IPS-18c (cell line): ENCODE measurements around the gene RAD51B.

ENCODE experiments used
- H3K4me3 ChIP-seq: 2 replicates; pipeline ENCODE4 v1.7.0; 2013; ENCODE audit warnings: low read depth, mild to moderate bottlenecking, low read length, moderate library complexity; ENCODE audit not compliant: insufficient read depth
- H3K9me3 ChIP-seq: one replicate; pipeline ENCODE4 v1.6.1; 2013; ENCODE audit warnings: mild to moderate bottlenecking, low read length, moderate library complexity; ENCODE audit not compliant: control insufficient read depth, insufficient read depth

The RAD51B gene

GRCh38 chr14:68236582-68237458, 417.2 kb downstream of the RAD51B start:
- H3K4me3 ChIP-seq = no peak overlapping the region

DNA sequence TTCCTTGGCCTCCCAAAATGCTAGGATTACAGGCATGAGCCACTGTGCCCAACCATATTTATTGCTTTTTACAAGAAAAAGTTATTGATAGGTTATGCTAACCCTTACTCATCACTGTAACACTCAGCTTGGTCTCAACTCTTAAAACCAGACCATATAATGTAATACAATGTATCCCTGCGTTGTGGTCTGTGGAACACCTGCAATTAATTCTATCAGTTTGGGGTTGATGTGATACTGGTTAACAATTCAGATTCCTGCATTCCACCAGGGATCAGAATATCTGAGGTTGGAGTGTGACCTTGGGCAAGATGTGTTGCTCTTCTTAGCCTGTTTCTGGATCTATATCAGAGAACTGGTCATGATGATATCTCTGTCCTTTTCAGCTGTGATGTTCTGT, 419.0 kb downstream of the RAD51B start:
- H3K9me3 ChIP-seq = no peaks in the 10 kb centered on the region
- H3K4me3 ChIP-seq = no peak overlapping the region

More at GRCh38 chr14:68236582-68237458, 417.2 kb downstream of the RAD51B start:
- H3K9me3 ChIP-seq = no peaks in the 10 kb centered on the region

- no peak overlapping the region for H3K4me3 ChIP-seq
- H3K9me3 ChIP-seq = no peaks in the 10 kb centered on the region
Observed at GRCh38 chr14:68238976-68239375, 419.4 kb downstream of the RAD51B start.

GRCh38 chr14:68239988-68240771, 420.6 kb downstream of the RAD51B start:
- Histone ChIP-seq H3K9me3 (no peaks in the 10 kb centered on the region), H3K4me3 (no peak overlapping the region)

- no peaks in the 10 kb centered on the region for H3K9me3 ChIP-seq
- no peak overlapping the region for H3K4me3 ChIP-seq
Observed at GRCh38 chr14:68241862-68242487, 422.4 kb downstream of the RAD51B start.

- Histone ChIP-seq H3K4me3 (no peak overlapping the region), H3K9me3 (no peaks in the 10 kb centered on the region)
Observed at GRCh38 chr14:68243450-68244010, 424.0 kb downstream of the RAD51B start.

DNA sequence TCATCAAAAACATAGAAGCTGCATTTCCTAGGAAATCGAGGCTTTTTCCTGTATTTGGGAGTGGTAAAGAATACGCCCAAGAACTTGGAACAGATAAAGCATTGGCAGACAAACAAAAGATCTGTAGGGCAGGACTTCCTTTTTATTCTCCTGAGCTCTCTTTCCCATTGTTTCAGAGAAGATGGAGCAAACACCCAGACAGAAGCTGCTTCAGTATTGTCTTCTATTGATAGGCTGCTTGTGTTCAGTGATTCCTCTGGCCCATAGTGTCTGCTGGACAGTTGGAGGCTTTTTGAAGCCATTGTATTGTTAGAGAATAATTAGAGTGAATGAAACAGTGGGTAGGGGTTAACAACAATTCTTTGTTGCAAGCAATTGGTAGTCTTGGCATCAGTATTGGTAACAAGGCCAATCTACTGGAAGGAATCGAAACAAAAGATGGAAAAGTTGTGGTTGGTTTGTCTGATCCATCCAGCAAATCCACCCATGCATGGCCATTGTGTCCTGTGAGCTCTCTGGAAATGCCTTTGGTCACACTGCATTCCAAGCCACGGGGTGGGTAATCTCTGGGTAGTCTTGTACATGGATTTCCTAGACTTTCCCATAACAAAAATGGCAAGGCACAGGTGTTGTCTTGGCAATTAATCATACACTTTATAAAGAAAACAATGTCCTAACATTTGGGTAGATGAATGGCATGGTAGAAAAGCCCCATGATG, 424.8 kb downstream of the RAD51B start:
- H3K4me3 ChIP-seq = no peak overlapping the region

GRCh38 chr14:68245146-68246073, 425.8 kb downstream of the RAD51B start:
- H3K4me3 ChIP-seq = no peak overlapping the region
- H3K9me3 ChIP-seq = no peaks in the 10 kb centered on the region

More for the DNA sequence above, 424.8 kb downstream of the RAD51B start:
- no peaks in the 10 kb centered on the region for H3K9me3 ChIP-seq

DNA sequence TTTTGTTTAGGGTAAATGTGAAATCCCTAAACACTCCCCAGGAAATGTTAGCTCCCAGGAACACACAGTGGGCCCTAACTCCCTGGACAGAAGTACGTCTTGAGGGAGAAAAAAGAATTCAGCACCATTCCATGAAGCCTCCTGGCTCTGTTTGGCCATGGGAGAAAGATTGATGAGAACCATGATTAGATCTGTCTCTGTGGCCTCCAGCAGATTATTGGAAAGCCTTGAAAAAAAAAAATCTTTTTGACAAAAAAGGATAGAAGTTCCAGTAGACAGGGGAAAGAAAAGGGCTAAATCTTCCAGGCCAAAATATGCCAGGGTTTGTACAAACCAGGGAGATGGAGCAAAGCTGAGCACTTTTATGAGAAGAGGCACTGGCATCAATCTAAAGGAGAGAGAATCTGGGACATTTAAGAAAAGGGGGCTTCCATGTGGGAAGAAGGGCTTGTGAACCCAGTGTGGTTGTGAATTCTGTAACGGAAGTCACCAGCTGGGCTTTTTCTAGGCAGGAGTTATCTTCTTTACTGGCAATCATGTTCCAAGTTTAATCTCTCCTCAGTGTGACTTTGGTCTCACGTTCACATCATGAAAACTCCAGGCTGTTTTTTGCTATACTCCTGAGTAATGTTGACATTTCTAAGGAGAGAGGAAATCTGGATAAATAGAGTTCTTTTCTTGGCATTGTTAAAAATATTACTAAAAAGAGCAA, 426.7 kb downstream of the RAD51B start:
- H3K9me3 ChIP-seq = no peaks in the 10 kb centered on the region
- H3K4me3 ChIP-seq = no peak overlapping the region

DNA sequence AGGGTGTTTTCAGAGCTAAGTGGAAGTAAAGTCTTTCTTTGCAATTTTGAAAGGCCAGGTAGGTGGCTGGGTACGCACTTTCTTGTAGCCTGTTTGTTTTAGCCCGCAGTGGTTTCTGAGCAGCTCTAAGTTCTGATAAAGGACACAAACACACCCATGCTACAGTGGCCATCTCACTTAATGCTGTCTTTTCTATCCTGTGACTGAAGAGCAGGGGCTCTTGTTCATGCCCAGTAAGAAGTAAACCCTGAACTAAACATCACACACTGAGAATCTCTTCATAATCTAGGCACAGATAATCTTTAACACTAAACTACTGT, 427.2 kb downstream of the RAD51B start:
- Histone ChIP-seq H3K9me3 (no peaks in the 10 kb centered on the region), H3K4me3 (no peak overlapping the region)

GRCh38 chr14:68247274-68247673, 427.7 kb downstream of the RAD51B start:
- Histone ChIP-seq H3K9me3 (no peaks in the 10 kb centered on the region), H3K4me3 (no peak overlapping the region)

DNA sequence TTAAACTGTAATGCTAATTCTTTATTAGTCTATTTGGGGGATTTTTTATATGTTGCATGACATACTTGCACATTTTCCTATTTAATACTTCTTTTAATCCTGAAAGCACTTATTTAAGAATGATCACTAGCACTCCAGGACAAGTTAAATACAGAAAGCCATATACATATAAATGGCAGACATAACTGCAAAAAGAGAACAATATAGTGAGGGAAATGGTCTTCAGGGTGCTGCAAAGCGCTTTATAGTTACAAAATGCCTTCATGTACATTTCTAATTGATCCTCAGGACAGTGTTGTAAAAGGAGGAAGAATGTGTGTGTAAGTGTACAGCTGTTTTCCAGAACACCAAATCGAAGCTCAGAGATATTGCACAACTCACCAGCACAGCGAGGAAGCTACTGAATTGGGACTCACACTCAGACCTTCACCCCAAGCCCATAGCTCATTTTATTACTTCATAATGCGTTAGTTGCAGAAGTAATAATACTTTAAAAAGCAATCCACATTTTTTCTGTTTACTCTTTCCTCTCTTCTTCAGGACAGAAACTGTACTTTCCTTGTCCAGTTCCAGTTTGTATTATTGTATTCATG, 428.2 kb downstream of the RAD51B start:
- no peak overlapping the region for H3K4me3 ChIP-seq
- H3K9me3 ChIP-seq = no peaks in the 10 kb centered on the region

DNA sequence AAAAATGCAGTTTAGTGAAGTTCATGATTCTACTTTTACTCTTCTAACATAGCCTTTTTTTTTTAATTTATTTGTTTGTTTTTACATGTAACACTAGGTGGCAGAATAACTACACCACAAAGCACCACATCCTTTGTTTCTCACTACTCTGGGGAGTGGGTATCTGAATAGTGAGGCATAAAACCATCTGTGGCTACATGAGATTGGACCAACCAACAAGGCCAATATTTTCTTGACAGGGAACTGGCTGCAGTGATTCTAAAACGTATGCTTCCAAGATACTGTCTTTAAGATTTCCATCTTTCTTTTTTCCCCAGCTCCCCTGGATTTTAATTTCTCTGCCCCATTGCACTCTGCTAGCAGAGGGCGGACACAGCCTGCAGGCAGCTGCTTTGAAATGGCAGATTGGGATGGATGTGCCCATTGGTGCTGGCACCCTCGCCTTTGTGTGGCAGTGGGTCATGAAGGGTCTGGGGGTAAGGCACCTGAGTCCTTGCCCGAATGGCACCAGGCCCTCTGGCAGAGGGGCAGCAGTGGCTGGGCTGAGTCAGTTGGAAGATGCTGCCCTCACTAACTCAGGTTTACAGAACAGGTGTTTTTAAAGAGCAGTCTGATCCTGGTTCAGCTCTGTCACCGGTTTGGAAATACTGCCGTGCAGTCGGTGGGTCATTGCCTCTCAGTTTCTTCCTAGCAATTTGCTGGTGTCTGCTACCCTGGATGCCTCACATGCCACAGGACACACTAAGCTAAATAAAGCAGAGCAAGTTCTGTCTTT, 429.1 kb downstream of the RAD51B start:
- Histone ChIP-seq H3K9me3 (no peaks in the 10 kb centered on the region), H3K4me3 (no peak overlapping the region)

- H3K9me3 ChIP-seq = no peaks in the 10 kb centered on the region
- no peak overlapping the region for H3K4me3 ChIP-seq
Observed at GRCh38 chr14:68249661-68250451, 430.3 kb downstream of the RAD51B start.
